ENCODE data around the gene RNASE12.
"Not testable (repeated sequence)": the region's sequence is repeated elsewhere in the genome, so short reads cannot be mapped to it uniquely, and the experiment has no call there.

RNASE12 gene

DNA sequence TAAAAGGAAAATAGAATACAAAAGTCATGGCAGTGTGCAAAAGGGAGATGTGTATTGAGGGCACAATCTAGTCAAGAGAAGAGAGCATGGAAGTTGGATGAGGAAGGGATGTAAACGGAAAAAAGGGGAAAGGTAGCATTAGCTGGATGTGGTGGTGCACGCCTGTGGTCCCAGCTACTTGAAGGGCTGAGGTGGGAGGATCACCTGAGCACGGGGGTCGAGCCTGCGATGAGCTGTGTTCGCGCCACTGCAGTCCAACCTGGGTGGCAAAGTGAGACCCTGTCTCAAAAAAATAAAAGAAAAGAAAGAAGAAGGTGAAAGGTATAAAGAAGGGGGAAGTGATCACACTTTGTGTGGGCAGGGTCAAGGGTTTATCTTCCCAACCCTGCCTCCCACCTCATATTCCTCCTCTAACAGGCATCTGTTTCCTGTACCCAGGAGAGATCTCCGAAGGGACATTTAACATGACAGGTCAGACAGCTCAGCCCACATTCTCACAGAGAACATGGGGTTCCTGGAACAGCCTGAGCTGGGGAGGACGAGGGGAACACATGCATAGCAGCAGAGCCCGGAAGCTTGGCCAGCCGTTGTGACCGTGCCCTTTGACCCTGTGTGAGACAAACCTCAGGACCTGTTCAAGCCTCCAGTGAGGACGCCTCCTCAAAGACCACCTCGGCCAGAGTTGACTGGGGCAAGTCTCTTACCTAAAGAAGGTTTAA lies 12.2 kb downstream of the RNASE12 start:
- no peak for DNase-seq

DNA sequence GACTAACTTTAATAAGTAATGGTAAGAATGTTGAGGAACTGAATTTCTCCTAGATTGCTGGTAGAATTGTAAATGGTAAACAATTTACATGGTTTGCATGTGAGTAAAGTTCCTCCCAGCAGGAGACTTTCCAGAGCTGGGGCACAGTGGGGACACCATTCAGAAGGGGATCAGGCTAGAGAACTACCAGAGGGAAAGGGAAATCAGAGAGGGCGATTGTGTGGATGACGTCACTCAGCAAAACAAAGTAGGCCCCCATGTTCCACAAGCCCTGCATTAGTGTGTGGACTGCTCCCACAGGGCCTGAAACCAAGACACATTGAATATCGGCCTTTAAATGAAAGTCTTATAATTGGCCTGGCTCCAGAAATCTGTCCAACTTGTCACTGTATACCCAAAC lies 12.9 kb downstream of the RNASE12 start:
- no peak for DNase-seq

DNA sequence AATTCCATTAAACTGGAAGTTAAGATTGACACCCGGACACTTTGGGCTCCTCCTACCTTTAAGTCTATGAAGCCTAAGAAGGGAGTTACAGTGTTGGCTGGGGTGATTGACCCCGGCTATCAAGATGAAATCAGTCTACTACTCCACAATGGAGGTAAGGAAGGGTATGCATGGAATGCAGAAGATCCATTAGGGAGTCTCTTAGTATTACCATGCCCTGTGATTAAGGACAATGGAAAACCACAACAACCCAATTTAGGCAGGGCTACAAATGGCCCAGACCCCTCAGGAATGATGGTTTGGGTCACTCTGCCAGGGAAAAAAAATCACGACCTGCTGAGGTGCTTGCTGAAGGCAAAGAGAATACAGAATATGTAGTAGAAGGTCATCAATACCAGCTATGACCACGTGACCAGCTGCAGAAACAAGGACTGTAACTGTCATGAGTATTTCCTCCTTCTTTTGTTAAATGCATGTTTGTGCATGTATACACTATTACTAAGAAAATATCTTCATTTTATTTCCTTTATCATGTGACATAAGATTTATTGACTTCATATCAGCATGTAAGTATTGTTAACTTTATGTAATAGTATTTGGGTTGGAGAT lies 18.7 kb downstream of the RNASE12 start:
- not testable (repeated sequence) for DNase-seq

DNA sequence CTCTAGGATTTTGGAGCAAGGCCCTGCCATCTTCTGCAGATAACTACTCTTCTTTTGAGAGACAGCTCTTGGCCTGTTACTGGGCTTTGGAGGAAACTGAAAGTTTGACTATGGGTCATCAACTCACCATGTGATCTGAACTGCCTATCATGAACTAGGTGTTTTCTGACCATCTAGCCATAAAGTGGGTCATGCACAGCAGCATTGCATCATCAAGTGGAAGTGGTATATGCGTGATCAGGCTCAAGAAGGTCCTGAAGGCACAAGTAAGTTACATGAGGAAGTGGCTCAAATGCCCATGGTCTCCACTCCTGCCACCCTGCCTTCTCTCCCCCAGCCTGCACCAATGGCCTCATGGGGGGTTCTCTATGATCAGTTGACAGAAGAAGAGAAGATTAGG lies 20.5 kb downstream of the RNASE12 start:
- DNase-seq, result not testable (repeated sequence)

DNA sequence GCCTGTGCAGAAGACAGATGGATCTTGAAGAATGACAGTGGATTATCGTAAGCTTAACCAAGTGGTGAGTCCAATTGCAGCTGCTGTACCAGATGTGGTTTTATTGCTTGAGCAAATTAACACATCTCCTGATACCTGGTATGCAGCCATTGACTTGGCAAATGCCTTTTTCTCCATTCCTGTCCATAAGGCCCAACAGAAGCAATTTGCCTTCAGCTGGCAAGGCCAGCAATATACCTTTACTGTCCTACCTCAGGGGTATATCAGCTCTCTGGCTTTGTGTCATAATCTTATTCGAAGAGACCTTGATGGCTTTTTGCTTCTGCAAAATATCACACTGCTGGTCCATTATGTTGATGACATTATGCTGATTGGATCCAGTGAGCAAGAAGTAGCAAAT lies 21.3 kb downstream of the RNASE12 start:
- not testable (repeated sequence) for DNase-seq

DNA sequence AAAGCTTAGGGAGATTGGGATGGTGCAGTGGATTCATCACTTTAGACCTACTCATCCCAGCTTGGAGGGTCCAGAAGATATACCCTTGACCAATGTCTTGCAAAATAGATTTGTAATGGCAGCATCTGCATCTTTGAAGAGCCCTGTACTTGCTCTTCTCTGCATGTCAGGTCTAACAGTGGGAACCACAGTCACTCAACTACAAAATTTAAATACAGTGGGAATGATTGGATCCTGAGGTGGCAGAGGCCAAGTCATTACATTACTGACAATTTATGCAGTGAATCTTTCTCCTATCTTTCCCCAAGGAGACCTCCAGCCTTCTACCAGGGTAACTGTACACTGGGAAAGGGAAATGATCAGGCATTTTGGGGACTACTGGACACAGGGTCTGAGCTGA lies 22.1 kb downstream of the RNASE12 start:
- DNase-seq, result no peak

DNA sequence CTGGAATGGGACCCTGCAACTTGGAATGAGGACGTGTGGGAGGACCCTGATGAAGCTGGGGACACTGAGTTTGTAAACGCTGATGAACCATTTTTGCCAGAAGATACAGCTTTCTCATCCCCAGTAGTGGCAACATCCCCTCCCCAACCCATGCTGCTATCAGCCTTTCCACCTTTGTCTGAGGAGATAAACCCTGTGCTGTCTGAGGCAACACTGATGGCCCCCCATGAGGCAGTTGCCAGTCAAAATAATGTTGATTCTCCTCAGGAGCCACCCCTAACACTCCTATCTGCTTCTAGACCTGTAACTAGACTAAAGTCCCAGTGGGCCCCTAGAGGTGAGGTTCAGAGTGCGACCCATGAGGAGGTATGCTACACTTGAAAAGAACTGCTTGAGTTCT lies 22.8 kb downstream of the RNASE12 start:
- DNase-seq, result no peak

DNA sequence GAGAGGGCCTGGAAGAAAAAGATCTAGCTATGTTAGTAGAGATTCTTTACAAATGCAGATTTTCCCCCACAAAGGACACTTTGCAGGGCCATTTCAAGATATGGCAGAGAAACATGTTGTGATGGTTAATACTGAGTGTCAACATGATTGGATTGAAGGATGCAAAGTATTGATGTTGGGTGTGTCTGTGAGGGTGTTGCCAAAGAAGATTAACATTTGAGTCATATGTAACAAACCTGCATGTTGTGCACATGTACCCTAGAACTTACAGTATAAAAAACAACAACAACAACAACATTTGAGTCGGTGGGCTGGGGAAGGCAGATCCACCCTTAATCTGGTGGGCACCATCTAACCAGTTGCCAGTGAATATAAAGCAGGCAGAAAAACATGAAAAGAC lies 24.0 kb downstream of the RNASE12 start:
- not testable (repeated sequence) for DNase-seq

DNA sequence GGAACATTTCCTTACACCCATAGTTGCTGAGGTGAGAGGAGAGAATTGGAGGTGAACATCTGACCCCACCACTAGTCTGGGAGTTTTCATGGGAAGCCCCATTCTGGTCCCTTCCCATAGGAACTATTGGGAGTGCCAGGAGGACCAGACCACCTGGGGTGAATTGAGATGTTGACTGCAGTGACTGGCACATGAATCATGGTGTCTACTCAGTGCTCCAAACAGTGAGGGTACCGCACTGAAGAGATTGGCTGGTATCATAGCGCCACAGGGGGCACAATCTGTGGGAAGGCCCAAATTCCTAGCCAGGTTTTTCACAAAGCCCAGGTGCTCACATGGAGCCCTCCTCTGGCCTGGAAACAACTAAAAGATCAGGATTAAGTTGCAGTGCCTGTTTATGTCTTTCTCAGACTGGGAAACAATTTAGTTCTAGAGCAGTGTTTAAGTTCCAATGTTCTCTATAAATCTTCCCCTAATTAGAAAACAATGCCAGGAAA lies 26.6 kb downstream of the RNASE12 start:
- DNase-seq, result no peak

DNA sequence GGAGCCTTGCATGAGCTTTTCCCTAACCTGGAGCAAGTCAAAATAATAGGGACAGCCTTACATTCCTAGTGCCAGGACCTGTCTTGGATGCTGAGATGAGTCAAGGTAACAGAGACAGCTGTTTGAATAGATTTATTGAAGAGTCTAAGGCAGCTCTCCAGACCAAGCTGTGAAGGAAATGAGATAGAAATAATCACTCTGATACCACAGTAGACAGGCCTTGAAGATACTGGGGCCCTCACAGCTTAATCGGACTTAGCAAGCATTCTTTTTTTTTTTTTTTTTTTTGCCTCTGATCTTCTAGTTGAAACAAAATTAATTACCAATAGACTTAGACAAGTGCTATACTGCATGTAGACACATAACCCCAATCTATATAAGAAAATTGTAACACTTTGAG lies 27.2 kb downstream of the RNASE12 start:
- no peak for DNase-seq

DNA sequence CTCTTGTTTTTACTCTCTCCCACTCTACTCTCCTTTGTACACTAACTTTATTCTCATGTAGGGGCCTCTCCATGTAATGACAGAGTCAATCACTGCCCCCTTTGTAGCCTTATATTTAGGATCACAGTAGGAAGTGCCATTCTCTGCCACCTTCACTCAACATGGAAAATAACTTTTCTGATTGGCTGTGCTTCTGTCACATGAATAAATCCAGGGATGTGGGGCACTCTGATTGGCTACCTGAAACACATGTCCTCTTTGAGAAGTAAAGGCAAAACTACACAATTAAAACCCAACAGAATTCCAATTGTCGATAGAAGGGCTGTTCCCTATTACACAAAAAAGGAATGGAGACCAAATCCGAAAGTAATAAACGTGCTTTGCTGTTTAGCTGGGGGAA lies 30.2 kb downstream of the RNASE12 start, which contains the start of gene RNASE9:
Gene RNASE9 (minus strand): TSS at position 87 of the 400 bp plus-strand sequence.
- DNase-seq, result no peak

DNA sequence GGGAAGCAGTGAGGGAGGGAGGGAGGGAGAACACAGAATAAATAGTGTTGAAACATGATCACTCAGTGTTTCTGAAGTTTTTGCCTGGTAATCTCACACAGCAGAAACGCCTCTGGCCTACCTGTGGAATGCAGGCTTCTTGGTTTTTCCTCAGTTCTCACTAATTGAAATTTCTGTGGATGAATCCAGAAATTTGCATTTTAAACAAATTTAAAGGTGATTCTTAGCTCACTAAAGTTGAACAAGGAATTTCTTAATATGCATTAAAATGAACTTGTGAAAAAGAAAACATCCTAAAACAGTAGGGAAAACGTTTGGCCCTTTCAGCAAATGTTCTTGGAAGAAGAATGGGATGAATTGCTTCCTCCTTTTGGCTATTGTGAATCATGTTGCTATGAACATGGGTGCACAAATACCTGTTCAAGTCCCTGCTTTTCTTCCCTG lies 31.7 kb downstream of the RNASE12 start:
- no peak for DNase-seq

DNA sequence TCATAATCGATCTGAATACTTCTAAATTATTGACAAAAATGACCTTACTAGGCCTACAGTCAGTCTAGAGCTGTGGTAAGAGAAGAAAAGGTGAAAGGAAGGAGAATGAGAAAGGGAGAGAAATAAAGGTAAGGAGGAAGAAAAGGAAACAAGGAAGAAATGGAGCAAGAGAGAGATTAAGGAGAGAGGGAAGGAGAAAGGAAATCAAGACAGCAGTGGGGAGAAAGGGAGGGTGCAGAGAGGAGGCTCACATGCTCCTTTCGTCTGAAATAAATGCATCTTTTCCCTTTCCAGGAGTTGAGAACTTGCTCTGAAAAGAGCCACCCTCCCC lies 34.0 kb downstream of the RNASE12 start:
- DNase-seq, result no peak

DNA sequence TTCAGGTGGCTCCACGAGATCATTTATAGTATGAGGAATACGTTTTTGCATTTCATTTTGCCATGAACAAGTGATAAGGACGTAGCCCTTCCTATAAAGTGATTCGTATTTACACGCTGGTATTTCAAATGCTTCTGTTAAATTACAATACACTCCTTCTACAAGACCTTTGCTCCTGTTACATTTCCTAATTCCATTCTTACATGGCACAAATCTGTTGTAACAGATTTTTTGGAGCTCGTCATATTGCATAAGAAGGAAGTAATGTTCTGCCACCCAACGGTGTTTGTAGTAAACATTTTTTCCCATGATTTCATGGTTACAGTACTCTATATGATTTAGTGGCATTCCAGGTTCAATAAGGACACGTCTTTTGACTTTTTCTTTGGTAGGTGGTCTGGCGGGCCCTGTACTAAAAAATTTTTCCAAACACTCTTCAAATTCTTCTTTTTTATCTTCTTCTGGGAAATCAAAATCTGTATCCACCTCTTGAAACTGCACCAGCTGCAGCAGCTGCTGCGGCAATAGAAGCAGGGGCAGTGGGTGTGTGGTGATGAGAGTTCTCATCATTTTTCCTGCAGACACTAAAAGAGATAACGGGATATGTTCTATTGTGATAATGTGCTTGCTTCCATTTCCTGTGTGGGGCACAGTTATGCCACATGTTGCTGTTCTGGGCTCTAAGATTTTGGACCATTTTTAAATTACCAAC lies 34.5 kb downstream of the RNASE12 start:
- DNase-seq, result no peak

DNA sequence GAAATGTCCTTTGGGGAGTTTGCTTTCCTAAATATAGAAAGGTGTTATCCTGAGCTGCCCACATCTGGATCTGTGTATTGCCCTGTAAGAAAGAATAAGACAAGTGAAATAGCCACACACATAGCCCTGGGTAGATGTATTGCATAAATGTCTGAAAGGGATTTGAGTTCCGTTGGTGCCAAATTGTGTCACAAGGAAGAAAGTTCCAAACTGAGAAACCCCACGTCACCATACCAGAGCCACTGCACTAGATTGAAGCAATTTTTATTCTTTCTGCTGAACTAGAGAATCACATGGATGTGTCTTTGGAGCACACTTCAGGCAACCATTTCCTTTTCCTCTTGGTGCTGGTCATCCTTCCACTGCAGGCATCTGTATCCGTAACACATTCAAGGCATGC lies 35.3 kb downstream of the RNASE12 start:
- DNase-seq, result no peak

DNA sequence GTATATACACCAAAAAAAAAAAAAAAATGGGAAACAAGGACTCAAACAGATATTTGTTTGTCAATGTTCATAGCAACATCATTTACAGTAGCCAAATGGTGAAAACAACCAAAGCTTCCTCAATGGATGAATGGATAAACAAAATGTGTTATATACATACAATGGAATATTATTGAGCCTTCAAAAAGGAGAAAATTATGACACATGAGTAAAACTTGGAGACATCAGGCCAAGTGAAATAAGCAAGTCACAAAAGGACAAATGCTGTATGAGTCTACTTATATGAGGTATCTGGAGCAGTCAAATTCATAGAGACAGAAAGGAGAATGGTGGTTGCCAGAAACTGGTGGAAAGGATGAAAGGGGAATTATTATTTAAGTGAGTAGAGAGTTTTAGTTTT lies 38.2 kb downstream of the RNASE12 start:
- no peak for DNase-seq

DNA sequence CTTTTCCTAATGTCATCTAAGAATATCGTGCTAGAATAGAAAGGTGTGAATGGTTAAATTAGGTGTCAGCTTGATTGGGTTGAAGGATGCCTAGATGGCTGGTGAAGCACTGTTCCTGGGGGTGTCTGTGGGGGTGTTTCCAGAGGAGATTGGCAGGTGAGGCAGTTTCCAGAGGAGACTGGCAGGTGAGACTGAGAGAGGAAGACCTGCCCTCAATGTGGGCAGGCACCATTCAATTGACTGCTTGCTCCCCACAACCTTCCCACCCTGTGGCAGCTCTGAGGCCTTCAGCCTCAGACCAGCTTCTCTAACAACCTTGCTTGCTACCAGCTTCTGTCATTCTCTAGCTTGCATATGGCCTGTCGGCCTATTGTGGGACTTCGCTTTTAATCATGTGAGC lies 39.6 kb downstream of the RNASE12 start:
- no peak for DNase-seq

DNA sequence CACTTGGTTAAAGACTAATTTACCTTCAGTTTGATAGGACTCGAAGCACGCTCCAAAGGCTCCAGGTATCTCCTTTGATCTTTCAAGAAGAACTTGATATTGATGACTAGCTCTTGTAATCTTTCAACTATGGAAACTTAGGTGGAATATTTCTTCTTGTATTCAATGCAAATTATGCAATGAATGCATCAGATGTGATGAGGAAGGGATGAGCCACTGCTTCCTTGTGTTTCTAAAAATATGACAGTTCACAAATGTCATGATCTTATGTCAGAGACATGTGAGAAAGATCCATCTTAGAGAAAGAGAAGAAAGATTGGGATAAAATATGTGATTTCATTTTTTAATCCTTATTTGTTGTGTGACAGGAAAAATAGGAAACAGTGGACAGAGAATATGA lies 40.2 kb downstream of the RNASE12 start:
- no peak for DNase-seq

DNA sequence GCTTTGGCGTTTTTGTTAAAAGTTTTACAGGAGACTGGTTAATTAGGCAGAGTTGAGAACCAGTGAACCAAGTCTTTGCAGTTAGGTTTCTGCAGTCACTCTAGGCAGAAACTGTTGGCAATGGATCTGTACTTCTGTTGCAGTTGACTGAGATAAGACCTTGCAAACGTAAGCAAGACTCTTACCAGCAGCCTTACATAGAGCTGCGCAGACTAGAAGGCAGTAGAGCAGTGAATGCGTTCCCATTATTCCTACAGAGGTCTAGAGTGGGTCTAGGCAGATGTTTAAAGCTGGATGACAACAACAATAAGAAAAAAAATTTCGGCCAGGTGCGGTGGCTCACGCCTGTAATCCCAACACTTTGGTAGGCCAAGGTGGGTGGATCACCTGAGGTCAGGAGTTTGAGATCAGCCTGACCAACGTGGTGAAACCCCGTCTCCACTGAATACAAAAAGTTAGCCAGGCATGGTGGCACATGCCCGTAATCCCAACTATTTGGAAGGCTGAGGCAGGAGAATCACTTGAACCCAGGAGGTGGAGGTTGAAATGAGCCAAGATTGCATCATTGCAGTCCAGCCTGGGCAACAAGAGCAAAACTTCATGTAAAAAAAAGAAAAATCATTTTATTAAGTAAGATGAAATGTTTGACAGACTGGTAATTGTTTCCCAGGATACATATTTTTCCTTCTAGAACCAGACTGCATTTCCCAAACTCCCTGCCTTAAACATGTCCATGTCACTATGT lies 42.6 kb downstream of the RNASE12 start:
- no peak for DNase-seq

DNA sequence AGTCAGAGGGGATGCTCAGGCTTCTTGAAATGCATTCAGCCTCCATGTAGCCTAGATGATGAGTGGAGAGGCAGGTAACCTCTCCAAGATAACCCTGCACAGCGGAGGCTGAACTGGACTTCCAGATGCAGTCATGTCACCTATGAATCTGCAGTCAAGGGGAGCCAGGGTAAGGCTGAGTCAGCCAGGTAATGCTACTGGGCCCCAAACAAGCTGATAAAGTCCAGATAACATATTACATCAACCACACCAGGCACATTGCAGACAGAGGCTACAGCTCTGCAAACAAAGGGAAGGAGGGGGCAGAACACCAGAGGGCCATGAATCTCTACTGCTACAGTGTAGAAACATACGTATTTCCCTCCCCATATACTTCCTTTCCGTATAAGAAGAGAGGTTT lies 44.3 kb downstream of the RNASE12 start:
- no peak for DNase-seq

All from CD4-positive, alpha-beta T cell treated with Interferon gamma for 1 hour (primary cell).